ENCODE data around the gene TESMIN.

The TESMIN gene

DNA sequence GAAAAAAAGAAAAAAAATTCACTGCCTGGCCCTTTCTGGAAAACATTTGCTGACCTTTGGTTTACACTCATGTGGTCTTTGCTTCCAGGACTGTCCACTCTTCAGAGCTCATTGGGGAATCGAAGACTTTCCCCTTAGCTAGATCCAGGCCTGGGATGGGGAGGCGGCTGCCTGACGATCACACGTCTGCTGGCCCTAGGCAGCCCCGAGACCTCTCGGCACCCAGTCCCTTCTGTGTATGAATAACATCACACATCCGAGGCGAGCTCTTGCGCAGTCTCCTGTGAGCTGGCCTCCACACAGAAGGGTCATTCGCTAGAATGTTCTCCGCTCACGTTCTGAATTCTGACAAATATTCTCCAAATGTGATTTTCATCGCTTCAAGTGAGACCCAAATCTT lies 92.7 kb downstream of the TESMIN start:
- no peak for DNase-seq

DNA sequence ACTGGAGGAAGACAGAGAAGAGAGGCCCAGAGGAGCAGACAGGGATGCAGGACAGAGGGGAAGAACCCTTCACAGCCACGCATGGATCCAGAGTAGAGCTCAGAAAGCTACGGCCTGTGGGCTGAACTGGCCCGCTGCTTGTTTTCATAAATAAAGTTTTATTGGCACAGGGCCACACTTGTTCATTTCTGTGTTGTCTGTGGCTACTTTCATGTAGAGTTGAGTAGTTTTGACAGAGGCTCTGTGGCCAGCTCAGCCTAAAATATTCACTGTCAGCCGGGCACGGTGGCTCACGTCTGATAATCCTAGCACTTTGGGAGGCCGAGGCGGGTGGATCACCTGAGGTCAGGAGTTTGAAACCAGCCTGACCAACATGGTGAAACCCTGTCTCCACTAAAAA lies 93.2 kb downstream of the TESMIN start:
- no peak for DNase-seq

Measured in NCI-H1092 treated with DMSO at 0.1 percent for 48 hours (cell line).